Endothelial cell of umbilical vein (primary cell): ENCODE measurements around the gene MTMR4. TPM values are rescaled to one million over a fixed set of nuclear protein-coding genes. Genes with fewer than 3 reads are reported as not detected.

Experiments
- BruUV-seq: library from RNA; stranded (reverse); fragments of 400-500 nt; replicated peaks from 2 replicates; lab custom pipeline; 2021; lab: Mats Ljungman, UMichigan
- CTCF ChIA-PET: fragments of 300-600, 350-600 bp; sonication (Branson Sonifier 250); formaldehyde crosslinking; loops from one replicate; lab custom pipeline; 2021; ENCODE audit warnings: antibody characterized with exemption, inconsistent platforms; lab: Charles Lee
- POLR2A ChIA-PET: fragments of 300-600, 350-600 bp; sonication (Branson Sonifier 250); formaldehyde crosslinking; loops from one replicate; lab custom pipeline; 2021; ENCODE audit warnings: antibody characterized with exemption, inconsistent platforms; lab: Charles Lee
- DNase-seq: peaks from one replicate; pipeline ENCODE4 v3.0.0-alpha.2; 2011; ENCODE audit warnings: low read depth, low spot score
- FAIRE-seq: peaks from 2 replicates; lab custom pipeline; 2011; peaks lifted over from hg19 to GRCh38; lab: Jason Lieb, UNC
- H2AFZ ChIP-seq: 2 replicates; pipeline ENCODE4 v1.6.0; 2012; ENCODE audit warnings: low read depth, low read length, control low read depth, inconsistent platforms
- H3K27ac ChIP-seq: 2 replicates; pipeline ENCODE4 v1.5.1; 2011; ENCODE audit warnings: low read depth, mild to moderate bottlenecking, control low read depth, low read length, moderate library complexity; ENCODE audit not compliant: insufficient read depth
- H3K27me3 ChIP-seq, 2 experiments: 2 replicates each; pipeline versions ENCODE4 v1.6.0 to v1.6.1; 2011; ENCODE audit warnings: low read length in 2 of 2, mixed read lengths in 1 of 2; ENCODE audit not compliant: control insufficient read depth in 2 of 2, insufficient read depth in 2 of 2
- H3K36me3 ChIP-seq, 2 experiments: 2 replicates in 1 of 2; 3 replicates in 1 of 2; pipeline ENCODE4 v1.5.1; 2011; ENCODE audit warnings: low read length in 2 of 2, mild to moderate bottlenecking in 1 of 2, moderate library complexity in 1 of 2; ENCODE audit not compliant: control insufficient read depth in 2 of 2, insufficient read depth in 2 of 2; ENCODE audit errors: extremely low read depth in 1 of 2
- H3K4me1 ChIP-seq: 3 replicates; pipeline ENCODE4 v1.5.1; 2011; ENCODE audit warnings: mild to moderate bottlenecking, low read length; ENCODE audit not compliant: control insufficient read depth, insufficient read depth; ENCODE audit errors: extremely low read depth
- H3K4me2 ChIP-seq: 2 replicates; pipeline ENCODE4 v1.6.1; 2011; ENCODE audit warnings: low read length, control low read depth, mixed read lengths; ENCODE audit not compliant: insufficient read depth
- H3K4me3 ChIP-seq, 3 experiments: fragments of 200-600 bp in 1 of 3; sonication (generic), shearing (Covaris generic) in 1 of 3; replicated peaks in 1 of 3; 2 replicates each; pipeline ENCODE4 v1.5.1; 2011 to 2016; ENCODE audit warnings: control low read depth in 3 of 3, low read length in 3 of 3, mild to moderate bottlenecking in 2 of 3, inconsistent platforms in 1 of 3, low read depth in 1 of 3, moderate library complexity in 1 of 3; ENCODE audit not compliant: insufficient read depth in 1 of 3
- H3K79me2 ChIP-seq: 2 replicates; pipeline ENCODE4 v1.6.0; 2012; ENCODE audit warnings: low read length, inconsistent platforms; ENCODE audit not compliant: control insufficient read depth, insufficient read depth
- H3K9ac ChIP-seq: replicated peaks from 2 replicates; pipeline ENCODE3; 2011; ENCODE audit warnings: low read length, control low read depth; ENCODE audit not compliant: insufficient read depth; ENCODE audit errors: extremely low read depth
- H3K9me1 ChIP-seq: replicated peaks from 3 replicates; pipeline ENCODE4 v1.6.0; 2011; ENCODE audit warnings: mild to moderate bottlenecking, low read length; ENCODE audit not compliant: control insufficient read depth, insufficient read depth; ENCODE audit errors: extremely low read depth
- H3K9me3 ChIP-seq: replicated peaks from 2 replicates; pipeline ENCODE4 v1.5.1; 2012; ENCODE audit warnings: low read length, inconsistent platforms; ENCODE audit not compliant: control insufficient read depth, insufficient read depth
- H4K20me1 ChIP-seq: replicated peaks from 2 replicates; pipeline ENCODE3; 2011; ENCODE audit warnings: mild to moderate bottlenecking, low read length; ENCODE audit not compliant: control insufficient read depth, insufficient read depth; ENCODE audit errors: extremely low read depth
- CTCF ChIP-seq, 2 donors: IDR thresholded peaks; 1 replicate in 1 of 2; 2 replicates in 1 of 2; pipeline ENCODE4 v1.5.1; 2011; ENCODE audit warnings: low read length in 2 of 2, mild to moderate bottlenecking in 2 of 2, moderate library complexity in 2 of 2, control low read depth in 1 of 2, inconsistent platforms in 1 of 2, low read depth in 1 of 2; ENCODE audit not compliant: insufficient read depth in 1 of 2; ENCODE audit errors: extremely low read depth in 1 of 2
- EZH2 ChIP-seq: IDR thresholded peaks from 2 replicates; pipeline ENCODE4 v1.6.1; 2012; ENCODE audit warnings: borderline replicate concordance, low read depth, mild to moderate bottlenecking, moderate library complexity, low read length, inconsistent platforms; ENCODE audit not compliant: severe bottlenecking
- FOS ChIP-seq: IDR thresholded peaks from 2 replicates; pipeline ENCODE4 v1.6.1; 2011; ENCODE audit warnings: mild to moderate bottlenecking, low read length, moderate library complexity, borderline replicate concordance; ENCODE audit not compliant: insufficient read depth
- GATA2 ChIP-seq: IDR thresholded peaks from 2 replicates; pipeline ENCODE4 v1.7.0; 2011; ENCODE audit warnings: low read depth, mild to moderate bottlenecking, moderate library complexity, mixed read lengths, low read length; ENCODE audit not compliant: insufficient read length, insufficient read depth
- JUN ChIP-seq: IDR thresholded peaks from 2 replicates; pipeline ENCODE4 v1.6.1; 2011; ENCODE audit warnings: borderline replicate concordance, low read depth; ENCODE audit not compliant: insufficient read length, insufficient read depth
- MAX ChIP-seq: IDR thresholded peaks from 2 replicates; pipeline ENCODE4 v1.6.1; 2011; ENCODE audit not compliant: insufficient read depth, insufficient read length
- POLR2A ChIP-seq: IDR thresholded peaks from 2 replicates; pipeline ENCODE4 v1.6.1; 2012; ENCODE audit warnings: low read depth, mild to moderate bottlenecking, control low read depth, low read length
- POLR2AphosphoS5 ChIP-seq: IDR thresholded peaks from 2 replicates; pipeline ENCODE4 v1.6.1; 2012; ENCODE audit warnings: low read depth, mild to moderate bottlenecking, control low read depth, low read length, moderate library complexity; ENCODE audit not compliant: insufficient read depth
- dilution Hi-C: fragments of 300-500 bp; cut with MboI; formaldehyde crosslinking; loops from one replicate; pipeline ENCODE4 v1.15.0; 2019; ENCODE audit warnings: low sequenced_read_pairs; ENCODE audit not compliant: extremely low pct_ligation_motif_present
- intact Hi-C: fragments of 100-400 bp; cut with micrococcal nuclease; formaldehyde crosslinking; loops from one replicate; pipeline ENCODE4 v1.10.0; 2022
- polyA plus RNA-seq, 4 experiments: library from polyadenylated mRNA; depleted of rRNA in 3 of 4; stranded (reverse) in 3 of 4; unstranded in 1 of 4; fragments of >200 nt; gene quantifications; 2 replicates each; pipeline versions ENCODE4 v1.2.1 to v1.2.3, GENCODE V29; 2011 to 2012; ENCODE audit warnings: missing spikeins in 1 of 4
- total RNA-seq: library from RNA; stranded (reverse); gene quantifications from 2 replicates; pipeline ENCODE4 v1.2.3, GENCODE V29; 2021

Gene MTMR4
- total and polyA plus RNA-seq, 2 donors (not counting 3 experiments of a cell fraction or from before 2014, with no cell fraction given), result 25.1 to 41.0 TPM

- peak overlapping the region in 2 of 3 experiments; percentile 41 to 48 for H3K4me3 ChIP-seq
These were observed 3.0 kb upstream of the MTMR4 start for GRCh38 chr17:58517378-58517927.

More at GRCh38 chr17:58517378-58517927, 3.0 kb upstream of the MTMR4 start:
- Histone ChIP-seq H3K79me2 (no peaks in the 10 kb centered on the region), H4K20me1 (no peaks in the 10 kb centered on the region), H2AFZ (peak overlapping the region; percentile 43), H3K9me1 (no peaks in the 10 kb centered on the region), H3K4me2 (peak overlapping the region; percentile 33), H3K36me3 (peaks cover 0 to under 1% of the 10 kb centered on the region in 2 experiments), H3K27me3 (no peaks in the 10 kb centered on the region), H3K9me3 (no peaks in the 10 kb centered on the region), H3K9ac (peak overlapping the region; percentile 47), H3K27ac (peak overlapping the region; percentile 31), H3K4me1 (peaks cover 18% of the 10 kb centered on the region)
- ChIA-PET CTCF (interaction anchor here (1.8 to 3.9 kb wide), 6 partner anchors 15 to 486 kb away, joined by 13 to 88 read pairs (median 24); no protein-coding TSS in a partner anchor), POLR2A (interaction anchor here (2.6 to 3.0 kb wide), 2 partner anchors 114 to 141 kb away, joined by 15 to 46 read pairs; no protein-coding TSS in a partner anchor)
- BruUV-seq, result TSS peak; percentile 9
- DNase-seq (no peak), FAIRE-seq (no peak)
- intact Hi-C loops (loop anchor here (1.0 to 5.0 kb wide), 5 partner anchors 165 to 910 kb away; partner anchors contain the start of genes PPM1E, PRR11, SKA2 and SUPT4H1), dilution Hi-C loops (no loop called here)
- TF ChIP-seq CTCF (IDR thresholded peaks at IDR 0.05; ENCODE audit: extremely low read depth in 1 of 2, insufficient read depth in 1 of 2, low read depth in 1 of 2, low read length in 2 of 2) (no peak), MAX (no peak), EZH2 (no peak), POLR2AphosphoS5 (peak; percentile 52), GATA2 (no peak), FOS (peak; percentile 77), POLR2A (no peak), JUN (peak; percentile 57)
